ENCODE results near the gene GXYLT2.
A peak's percentile ranks its signal among the peaks of the same experiment; 100 is the strongest.

Gene GXYLT2

GRCh38 chr3:72951259-72951722 lies 63.4 kb downstream of the GXYLT2 start:
- TF ChIP-seq CTCF (IDR thresholded peaks at IDR 0.05; ENCODE audit: insufficient read depth, missing control alignments): no peak
- no peak for DNase-seq (ENCODE audit: insufficient read length, low spot score)
- FAIRE-seq: no peak

- no peak for TF ChIP-seq CTCF (IDR thresholded peaks at IDR 0.05; ENCODE audit: insufficient read depth, missing control alignments)
- FAIRE-seq (no peak), DNase-seq (ENCODE audit: insufficient read length, low spot score) (no peak)
These were observed 65.6 kb downstream of the GXYLT2 start for GRCh38 chr3:72953325-72953956.

GRCh38 chr3:72957297-72957696 lies 69.5 kb downstream of the GXYLT2 start:
- FAIRE-seq: no peak
- DNase-seq (ENCODE audit: insufficient read length, low spot score): no peak
- TF ChIP-seq CTCF (IDR thresholded peaks at IDR 0.05; ENCODE audit: insufficient read depth, missing control alignments): no peak

GRCh38 chr3:72959336-72959735 lies 71.5 kb downstream of the GXYLT2 start:
- no peak for FAIRE-seq

GRCh38 chr3:72960812-72961518 lies 73.1 kb downstream of the GXYLT2 start:
- DNase-seq (ENCODE audit: insufficient read length, low spot score) (no peak), FAIRE-seq (peak; percentile 25)
- TF ChIP-seq CTCF (IDR thresholded peaks at IDR 0.05; ENCODE audit: insufficient read depth, missing control alignments): no peak

More at GRCh38 chr3:72959336-72959735, 71.5 kb downstream of the GXYLT2 start:
- no peak for DNase-seq (ENCODE audit: insufficient read length, low spot score)
- TF ChIP-seq CTCF (IDR thresholded peaks at IDR 0.05; ENCODE audit: insufficient read depth, missing control alignments): no peak

- FAIRE-seq (no peak), DNase-seq (ENCODE audit: insufficient read length, low spot score) (no peak)
- no peak for TF ChIP-seq CTCF (IDR thresholded peaks at IDR 0.05; ENCODE audit: insufficient read depth, missing control alignments)
These were observed 73.9 kb downstream of the GXYLT2 start for GRCh38 chr3:72961752-72962151.

- DNase-seq (ENCODE audit: insufficient read length, low spot score) (no peak), FAIRE-seq (no peak)
- TF ChIP-seq CTCF (IDR thresholded peaks at IDR 0.05; ENCODE audit: insufficient read depth, missing control alignments): no peak
These were observed 74.5 kb downstream of the GXYLT2 start for GRCh38 chr3:72962317-72962716.
